GM12878 (cell line): Measurements from ENCODE around the gene GRK6. TPM values are rescaled to one million over a fixed set of nuclear protein-coding genes. Genes with fewer than 3 reads are reported as not detected.

ENCODE experiments used
- CHD2 ChIP-seq: IDR thresholded peaks from 2 replicates; pipeline ENCODE4 v1.6.1; 2011; ENCODE audit warnings: low read depth, low read length, improper control_type of control experiment, borderline replicate concordance
- CREB1 ChIP-seq: IDR thresholded peaks from 2 replicates; pipeline ENCODE4 v1.6.1; 2012; ENCODE audit warnings: low read depth, mild to moderate bottlenecking, inconsistent platforms
- CREM ChIP-seq: IDR thresholded peaks from 2 replicates; pipeline ENCODE4 v1.6.1; 2014; ENCODE audit warnings: antibody characterized with exemption, low read depth
- DPF2 ChIP-seq: fragments of 450-650 bp; IDR thresholded peaks from 2 replicates; pipeline ENCODE4 v1.6.1; 2017; ENCODE audit warnings: mild to moderate bottlenecking
- HCFC1 ChIP-seq: fragments of 150-350 bp; IDR thresholded peaks from 2 replicates; pipeline ENCODE4 v1.6.1; 2014; ENCODE audit warnings: low read length
- MEF2A ChIP-seq: IDR thresholded peaks from 2 replicates; pipeline ENCODE4 v1.6.1; 2011; ENCODE audit warnings: low read depth, mild to moderate bottlenecking, low read length, moderate library complexity; ENCODE audit not compliant: insufficient read depth
- POLR2AphosphoS2 ChIP-seq: IDR thresholded peaks from 2 replicates; pipeline ENCODE4 v1.6.1; 2011; ENCODE audit warnings: low read depth, mild to moderate bottlenecking, low read length, improper control_type of control experiment, moderate library complexity
- RAD51 ChIP-seq: fragments of 450-650 bp; IDR thresholded peaks from 2 replicates; pipeline ENCODE4 v1.6.1; 2016; ENCODE audit warnings: moderate library complexity, mild to moderate bottlenecking, inconsistent platforms
- RB1 ChIP-seq: fragments of 450-650 bp; formaldehyde crosslinking; IDR thresholded peaks from 2 replicates; pipeline ENCODE4 v1.6.1; 2017; ENCODE audit warnings: mild to moderate bottlenecking, borderline replicate concordance
- STAT1 ChIP-seq: fragments of 450-650 bp; conservative IDR thresholded peaks from 2 replicates; pipeline ENCODE4 v1.6.1; 2014; ENCODE audit warnings: antibody characterized with exemption, mild to moderate bottlenecking
- ZNF217 ChIP-seq: fragments of 450-650 bp; IDR thresholded peaks from 2 replicates; pipeline ENCODE4 v1.6.1; 2017; ENCODE audit warnings: antibody characterized with exemption, mild to moderate bottlenecking
- ZNF24 ChIP-seq: fragments of 450-650 bp; IDR thresholded peaks from 2 replicates; pipeline ENCODE4 v1.6.1; 2017; ENCODE audit warnings: antibody characterized with exemption, mild to moderate bottlenecking
- ZSCAN29 ChIP-seq: fragments of 450-650 bp; IDR thresholded peaks from 2 replicates; pipeline ENCODE4 v1.6.1; 2017; ENCODE audit warnings: mild to moderate bottlenecking, moderate library complexity
- polyA plus RNA-seq, 11 experiments: library from polyadenylated mRNA; depleted of rRNA in 4 of 11; unstranded in 6 of 11; stranded (reverse) in 5 of 11; fragments of >200 nt; fragmentation: Nextera tagmentation in 4 of 11; fragmentation: Illumina TruSeq in 1 of 11; extraction: Ambion mirVana in 4 of 11; extraction: Trizol in 1 of 11; gene quantifications; 1 replicate in 1 of 11; 2 replicates in 10 of 11; pipeline versions ENCODE4 v1.2.1 to v1.2.3, GENCODE V29; 2011 to 2016; ENCODE audit warnings: inconsistent platforms in 2 of 11, missing spikeins in 2 of 11, low read depth in 1 of 11
- total RNA-seq, 4 experiments: library from RNA; depleted of rRNA in 3 of 4; stranded (reverse); fragments of >200 nt in 3 of 4; fragmentation: Illumina TruSeq in 1 of 4; extraction: Trizol in 1 of 4; gene quantifications; 2 replicates each; pipeline versions ENCODE4 v1.2.1 to v1.2.3, GENCODE V29; 2013 to 2021
- TF ChIP-seq, protein P1 (sequence below): fragments of 450-650 bp; IDR thresholded peaks from 2 replicates; pipeline ENCODE4 v1.6.1; 2016; ENCODE audit warnings: mild to moderate bottlenecking, moderate library complexity, borderline replicate concordance
- TF ChIP-seq, protein P2 (sequence below): fragments of 450-650 bp; IDR thresholded peaks from 2 replicates; pipeline ENCODE4 v1.6.1; 2016; ENCODE audit warnings: mild to moderate bottlenecking
- TF ChIP-seq, protein P3 (sequence below): fragments of 450-650 bp; IDR thresholded peaks from 2 replicates; pipeline ENCODE4 v1.6.1; 2017; ENCODE audit warnings: mild to moderate bottlenecking, low read depth, inconsistent platforms; ENCODE audit not compliant: poor library complexity, severe bottlenecking
- TF ChIP-seq, protein P4 (sequence below): IDR thresholded peaks from 2 replicates; pipeline ENCODE4 v1.6.1; 2012; ENCODE audit warnings: mild to moderate bottlenecking, low read depth, low read length
- TF ChIP-seq, protein P5 (sequence below): IDR thresholded peaks from 2 replicates; pipeline ENCODE4 v1.6.1; 2011; ENCODE audit warnings: borderline replicate concordance, low read depth, mild to moderate bottlenecking, moderate library complexity, mixed read lengths, low read length; ENCODE audit not compliant: insufficient read depth; ENCODE audit errors: extremely low read length

Gene GRK6
- total and polyA plus RNA-seq, 10 of the 15 experiments (the other 5 are each of a cell fraction or from before 2014, with no cell fraction given): 0.79 to 124 (median 41.6) TPM

DNA sequence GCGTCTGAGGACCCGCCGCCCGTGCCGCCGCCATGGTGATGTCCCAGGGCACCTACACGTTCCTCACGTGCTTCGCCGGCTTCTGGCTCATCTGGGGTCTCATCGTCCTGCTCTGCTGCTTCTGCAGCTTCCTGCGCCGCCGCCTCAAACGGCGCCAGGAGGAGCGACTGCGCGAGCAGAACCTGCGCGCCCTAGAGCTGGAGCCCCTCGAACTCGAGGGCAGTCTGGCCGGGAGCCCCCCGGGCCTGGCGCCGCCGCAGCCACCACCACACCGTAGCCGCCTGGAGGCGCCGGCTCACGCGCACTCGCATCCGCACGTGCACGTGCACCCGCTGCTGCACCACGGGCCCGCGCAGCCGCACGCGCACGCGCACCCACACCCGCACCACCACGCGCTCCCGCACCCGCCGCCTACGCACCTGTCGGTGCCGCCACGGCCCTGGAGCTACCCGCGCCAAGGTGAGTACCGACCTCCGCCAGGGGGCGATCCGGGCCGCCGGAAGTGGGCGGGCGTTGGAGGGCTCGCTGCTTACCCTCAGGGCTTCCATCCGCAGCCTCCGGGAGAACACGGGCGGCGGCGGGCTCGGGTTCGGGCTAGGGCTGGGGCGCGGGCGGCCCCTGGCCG is 28.7 kb downstream of the GRK6 start (continued):
- TF ChIP-seq, protein P1, sequence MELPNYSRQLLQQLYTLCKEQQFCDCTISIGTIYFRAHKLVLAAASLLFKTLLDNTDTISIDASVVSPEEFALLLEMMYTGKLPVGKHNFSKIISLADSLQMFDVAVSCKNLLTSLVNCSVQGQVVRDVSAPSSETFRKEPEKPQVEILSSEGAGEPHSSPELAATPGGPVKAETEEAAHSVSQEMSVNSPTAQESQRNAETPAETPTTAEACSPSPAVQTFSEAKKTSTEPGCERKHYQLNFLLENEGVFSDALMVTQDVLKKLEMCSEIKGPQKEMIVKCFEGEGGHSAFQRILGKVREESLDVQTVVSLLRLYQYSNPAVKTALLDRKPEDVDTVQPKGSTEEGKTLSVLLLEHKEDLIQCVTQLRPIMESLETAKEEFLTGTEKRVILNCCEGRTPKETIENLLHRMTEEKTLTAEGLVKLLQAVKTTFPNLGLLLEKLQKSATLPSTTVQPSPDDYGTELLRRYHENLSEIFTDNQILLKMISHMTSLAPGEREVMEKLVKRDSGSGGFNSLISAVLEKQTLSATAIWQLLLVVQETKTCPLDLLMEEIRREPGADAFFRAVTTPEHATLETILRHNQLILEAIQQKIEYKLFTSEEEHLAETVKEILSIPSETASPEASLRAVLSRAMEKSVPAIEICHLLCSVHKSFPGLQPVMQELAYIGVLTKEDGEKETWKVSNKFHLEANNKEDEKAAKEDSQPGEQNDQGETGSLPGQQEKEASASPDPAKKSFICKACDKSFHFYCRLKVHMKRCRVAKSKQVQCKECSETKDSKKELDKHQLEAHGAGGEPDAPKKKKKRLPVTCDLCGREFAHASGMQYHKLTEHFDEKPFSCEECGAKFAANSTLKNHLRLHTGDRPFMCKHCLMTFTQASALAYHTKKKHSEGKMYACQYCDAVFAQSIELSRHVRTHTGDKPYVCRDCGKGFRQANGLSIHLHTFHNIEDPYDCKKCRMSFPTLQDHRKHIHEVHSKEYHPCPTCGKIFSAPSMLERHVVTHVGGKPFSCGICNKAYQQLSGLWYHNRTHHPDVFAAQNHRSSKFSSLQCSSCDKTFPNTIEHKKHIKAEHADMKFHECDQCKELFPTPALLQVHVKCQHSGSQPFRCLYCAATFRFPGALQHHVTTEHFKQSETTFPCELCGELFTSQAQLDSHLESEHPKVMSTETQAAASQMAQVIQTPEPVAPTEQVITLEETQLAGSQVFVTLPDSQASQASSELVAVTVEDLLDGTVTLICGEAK: no peak
- no peak for TF ChIP-seq MEF2A
- TF ChIP-seq POLR2AphosphoS2: no peak
- TF ChIP-seq CREB1: no peak
- TF ChIP-seq STAT1: no peak
- TF ChIP-seq, protein P2, sequence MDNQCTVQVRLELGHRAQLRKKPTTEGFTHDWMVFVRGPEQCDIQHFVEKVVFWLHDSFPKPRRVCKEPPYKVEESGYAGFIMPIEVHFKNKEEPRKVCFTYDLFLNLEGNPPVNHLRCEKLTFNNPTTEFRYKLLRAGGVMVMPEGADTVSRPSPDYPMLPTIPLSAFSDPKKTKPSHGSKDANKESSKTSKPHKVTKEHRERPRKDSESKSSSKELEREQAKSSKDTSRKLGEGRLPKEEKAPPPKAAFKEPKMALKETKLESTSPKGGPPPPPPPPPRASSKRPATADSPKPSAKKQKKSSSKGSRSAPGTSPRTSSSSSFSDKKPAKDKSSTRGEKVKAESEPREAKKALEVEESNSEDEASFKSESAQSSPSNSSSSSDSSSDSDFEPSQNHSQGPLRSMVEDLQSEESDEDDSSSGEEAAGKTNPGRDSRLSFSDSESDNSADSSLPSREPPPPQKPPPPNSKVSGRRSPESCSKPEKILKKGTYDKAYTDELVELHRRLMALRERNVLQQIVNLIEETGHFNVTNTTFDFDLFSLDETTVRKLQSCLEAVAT: no peak
- TF ChIP-seq DPF2: peak; percentile 72
- peak; percentile 87 for TF ChIP-seq ZNF217
- peak; percentile 82; the same call in 1 of the 2 replicates for TF ChIP-seq ZSCAN29
- TF ChIP-seq RAD51: no peak
- TF ChIP-seq ZNF24: peak; percentile 52; the same call in 1 of the 2 replicates
- TF ChIP-seq, protein P3, sequence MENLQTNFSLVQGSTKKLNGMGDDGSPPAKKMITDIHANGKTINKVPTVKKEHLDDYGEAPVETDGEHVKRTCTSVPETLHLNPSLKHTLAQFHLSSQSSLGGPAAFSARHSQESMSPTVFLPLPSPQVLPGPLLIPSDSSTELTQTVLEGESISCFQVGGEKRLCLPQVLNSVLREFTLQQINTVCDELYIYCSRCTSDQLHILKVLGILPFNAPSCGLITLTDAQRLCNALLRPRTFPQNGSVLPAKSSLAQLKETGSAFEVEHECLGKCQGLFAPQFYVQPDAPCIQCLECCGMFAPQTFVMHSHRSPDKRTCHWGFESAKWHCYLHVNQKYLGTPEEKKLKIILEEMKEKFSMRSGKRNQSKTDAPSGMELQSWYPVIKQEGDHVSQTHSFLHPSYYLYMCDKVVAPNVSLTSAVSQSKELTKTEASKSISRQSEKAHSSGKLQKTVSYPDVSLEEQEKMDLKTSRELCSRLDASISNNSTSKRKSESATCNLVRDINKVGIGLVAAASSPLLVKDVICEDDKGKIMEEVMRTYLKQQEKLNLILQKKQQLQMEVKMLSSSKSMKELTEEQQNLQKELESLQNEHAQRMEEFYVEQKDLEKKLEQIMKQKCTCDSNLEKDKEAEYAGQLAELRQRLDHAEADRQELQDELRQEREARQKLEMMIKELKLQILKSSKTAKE: no peak
- TF ChIP-seq RB1: peak; percentile 33; the same call in 1 of the 2 replicates
- 0 out of 2 replicates have a peak, but pooled peaks have one; percentile 17 for TF ChIP-seq CHD2
- TF ChIP-seq, protein P4, sequence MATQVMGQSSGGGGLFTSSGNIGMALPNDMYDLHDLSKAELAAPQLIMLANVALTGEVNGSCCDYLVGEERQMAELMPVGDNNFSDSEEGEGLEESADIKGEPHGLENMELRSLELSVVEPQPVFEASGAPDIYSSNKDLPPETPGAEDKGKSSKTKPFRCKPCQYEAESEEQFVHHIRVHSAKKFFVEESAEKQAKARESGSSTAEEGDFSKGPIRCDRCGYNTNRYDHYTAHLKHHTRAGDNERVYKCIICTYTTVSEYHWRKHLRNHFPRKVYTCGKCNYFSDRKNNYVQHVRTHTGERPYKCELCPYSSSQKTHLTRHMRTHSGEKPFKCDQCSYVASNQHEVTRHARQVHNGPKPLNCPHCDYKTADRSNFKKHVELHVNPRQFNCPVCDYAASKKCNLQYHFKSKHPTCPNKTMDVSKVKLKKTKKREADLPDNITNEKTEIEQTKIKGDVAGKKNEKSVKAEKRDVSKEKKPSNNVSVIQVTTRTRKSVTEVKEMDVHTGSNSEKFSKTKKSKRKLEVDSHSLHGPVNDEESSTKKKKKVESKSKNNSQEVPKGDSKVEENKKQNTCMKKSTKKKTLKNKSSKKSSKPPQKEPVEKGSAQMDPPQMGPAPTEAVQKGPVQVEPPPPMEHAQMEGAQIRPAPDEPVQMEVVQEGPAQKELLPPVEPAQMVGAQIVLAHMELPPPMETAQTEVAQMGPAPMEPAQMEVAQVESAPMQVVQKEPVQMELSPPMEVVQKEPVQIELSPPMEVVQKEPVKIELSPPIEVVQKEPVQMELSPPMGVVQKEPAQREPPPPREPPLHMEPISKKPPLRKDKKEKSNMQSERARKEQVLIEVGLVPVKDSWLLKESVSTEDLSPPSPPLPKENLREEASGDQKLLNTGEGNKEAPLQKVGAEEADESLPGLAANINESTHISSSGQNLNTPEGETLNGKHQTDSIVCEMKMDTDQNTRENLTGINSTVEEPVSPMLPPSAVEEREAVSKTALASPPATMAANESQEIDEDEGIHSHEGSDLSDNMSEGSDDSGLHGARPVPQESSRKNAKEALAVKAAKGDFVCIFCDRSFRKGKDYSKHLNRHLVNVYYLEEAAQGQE: no peak
- TF ChIP-seq, protein P5, sequence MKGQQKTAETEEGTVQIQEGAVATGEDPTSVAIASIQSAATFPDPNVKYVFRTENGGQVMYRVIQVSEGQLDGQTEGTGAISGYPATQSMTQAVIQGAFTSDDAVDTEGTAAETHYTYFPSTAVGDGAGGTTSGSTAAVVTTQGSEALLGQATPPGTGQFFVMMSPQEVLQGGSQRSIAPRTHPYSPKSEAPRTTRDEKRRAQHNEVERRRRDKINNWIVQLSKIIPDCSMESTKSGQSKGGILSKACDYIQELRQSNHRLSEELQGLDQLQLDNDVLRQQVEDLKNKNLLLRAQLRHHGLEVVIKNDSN: no peak
- TF ChIP-seq CREM: peak; percentile 48
- TF ChIP-seq HCFC1: 0 out of 2 replicates have a peak, but pooled peaks have one; percentile 14
